GM21737 (cell line): ENCODE data around the gene AGRN.
"Not testable (repeated sequence)": the region's sequence is repeated elsewhere in the genome, so short reads cannot be mapped to it uniquely, and the experiment has no call there.

Source experiments
- ATAC-seq: cut with Tn5 transposase; IDR thresholded peaks from one replicate; pipeline ENCODE4 v1.9.1; 2021; ENCODE audit warnings: mild to moderate bottlenecking, moderate library complexity; ENCODE audit not compliant: unreplicated experiment

Gene AGRN

DNA sequence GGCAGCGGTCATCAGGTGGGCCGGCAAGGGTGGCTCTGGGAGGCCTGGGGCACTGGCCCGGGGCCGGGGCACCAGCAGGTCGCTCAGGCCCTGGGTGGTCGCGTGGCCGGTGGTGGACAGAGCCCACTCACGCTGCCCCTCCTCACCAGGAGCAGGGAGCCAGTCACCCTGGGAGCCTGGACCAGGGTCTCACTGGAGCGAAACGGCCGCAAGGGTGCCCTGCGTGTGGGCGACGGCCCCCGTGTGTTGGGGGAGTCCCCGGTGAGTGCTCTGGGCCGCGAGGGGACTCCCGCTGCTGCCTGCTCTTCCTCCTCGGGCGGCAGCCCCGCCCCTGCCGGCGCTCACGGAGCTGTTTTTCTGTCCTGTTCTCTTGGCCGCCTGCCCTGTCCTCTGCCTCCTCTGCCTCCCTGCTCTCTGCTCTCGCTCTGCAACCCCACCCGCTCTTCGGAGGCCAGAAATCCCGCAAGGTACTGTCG, 30.7 kb downstream of the AGRN start:
- ATAC-seq = no peak

DNA sequence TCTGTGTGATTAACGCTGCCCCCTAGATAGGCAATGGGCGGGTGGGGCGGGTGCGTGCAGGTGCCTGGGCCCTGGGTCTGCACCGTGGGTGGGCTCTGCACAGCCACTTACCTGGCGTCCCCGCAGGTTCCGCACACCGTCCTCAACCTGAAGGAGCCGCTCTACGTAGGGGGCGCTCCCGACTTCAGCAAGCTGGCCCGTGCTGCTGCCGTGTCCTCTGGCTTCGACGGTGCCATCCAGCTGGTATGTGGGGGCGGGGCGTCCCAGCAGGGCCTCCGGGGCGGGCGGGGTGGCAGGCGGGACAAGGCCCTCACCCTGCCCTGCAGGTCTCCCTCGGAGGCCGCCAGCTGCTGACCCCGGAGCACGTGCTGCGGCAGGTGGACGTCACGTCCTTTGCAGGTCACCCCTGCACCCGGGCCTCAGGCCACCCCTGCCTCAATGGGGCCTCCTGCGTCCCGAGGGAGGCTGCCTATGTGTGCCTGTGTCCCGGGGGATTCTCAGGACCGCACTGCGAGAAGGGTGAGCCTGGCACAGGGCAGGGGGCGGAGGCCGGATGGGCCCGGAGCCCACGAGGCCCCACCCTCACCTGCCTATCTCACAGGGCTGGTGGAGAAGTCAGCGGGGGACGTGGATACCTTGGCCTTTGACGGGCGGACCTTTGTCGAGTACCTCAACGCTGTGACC, 31.3 kb downstream of the AGRN start:
- ATAC-seq = no peak

DNA sequence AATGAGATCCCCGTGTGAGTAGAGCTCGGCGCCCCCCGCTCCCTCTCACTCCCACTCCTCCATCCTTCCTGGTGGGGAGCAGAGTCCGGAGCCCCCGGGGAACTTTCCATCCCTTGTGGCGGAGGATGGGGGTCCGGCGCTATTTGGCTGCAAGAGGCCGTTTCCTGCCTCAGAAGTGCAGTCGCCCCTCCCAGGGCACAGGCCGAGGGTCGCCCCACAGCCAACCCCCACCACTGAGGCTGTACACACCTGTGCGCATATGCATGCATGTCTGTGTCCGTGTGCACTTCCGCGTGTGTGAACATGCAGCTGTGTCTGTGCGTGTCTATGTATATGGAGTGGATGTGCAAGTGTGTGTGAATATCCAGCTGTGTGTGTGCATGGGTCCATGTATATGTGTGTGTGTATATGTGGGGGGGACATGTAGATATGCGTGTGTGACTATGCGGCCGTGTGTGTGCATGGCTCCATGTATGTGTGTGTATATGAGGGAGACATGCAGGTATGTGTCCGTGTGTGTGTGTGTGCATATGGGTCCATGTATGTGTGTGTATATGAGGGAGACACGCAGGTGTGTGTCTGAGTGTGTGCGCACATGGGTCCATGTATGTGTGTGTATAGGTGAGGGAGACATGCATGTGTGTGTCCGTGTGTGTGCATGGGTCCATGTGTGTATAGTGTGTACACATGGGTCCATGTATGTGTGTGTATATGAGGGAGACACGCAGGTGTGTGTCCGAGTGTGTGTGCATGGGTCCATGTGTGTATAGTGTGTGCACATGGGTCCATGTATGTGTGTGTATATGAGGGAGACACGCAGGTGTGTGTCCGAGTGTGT, 32.3 kb downstream of the AGRN start:
- ATAC-seq = no peak

DNA sequence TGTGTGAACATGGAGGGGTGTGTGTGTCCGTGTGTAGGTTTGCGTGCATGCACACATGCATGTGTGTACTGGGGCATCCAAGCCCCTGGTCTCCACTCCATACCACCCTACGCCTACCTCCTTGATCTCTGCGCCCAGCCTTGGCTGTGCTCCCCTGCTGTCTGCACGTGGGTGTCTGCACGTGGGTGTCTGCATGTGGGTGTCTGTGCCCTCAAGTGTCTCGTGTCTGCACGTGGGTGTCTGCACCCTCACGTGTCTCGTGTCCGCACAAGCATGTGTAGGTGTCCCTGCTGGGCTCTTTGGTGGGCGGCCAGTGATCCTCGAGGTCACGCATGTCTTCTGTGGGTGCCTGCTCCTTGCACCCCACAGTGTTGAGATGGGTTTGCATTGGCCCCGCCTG, 33.1 kb downstream of the AGRN start:
- ATAC-seq = no peak

DNA sequence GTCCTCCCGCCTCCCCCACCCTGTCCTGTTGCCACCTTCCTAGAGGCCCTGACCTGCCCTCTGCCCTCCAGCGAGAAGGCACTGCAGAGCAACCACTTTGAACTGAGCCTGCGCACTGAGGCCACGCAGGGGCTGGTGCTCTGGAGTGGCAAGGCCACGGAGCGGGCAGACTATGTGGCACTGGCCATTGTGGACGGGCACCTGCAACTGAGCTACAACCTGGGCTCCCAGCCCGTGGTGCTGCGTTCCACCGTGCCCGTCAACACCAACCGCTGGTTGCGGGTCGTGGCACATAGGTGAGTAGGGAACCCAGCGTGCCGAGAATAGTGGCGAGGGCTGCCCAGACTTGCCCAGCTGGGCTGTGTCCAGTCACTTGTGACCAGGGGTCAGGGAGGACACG, 33.8 kb downstream of the AGRN start:
- ATAC-seq = no peak

DNA sequence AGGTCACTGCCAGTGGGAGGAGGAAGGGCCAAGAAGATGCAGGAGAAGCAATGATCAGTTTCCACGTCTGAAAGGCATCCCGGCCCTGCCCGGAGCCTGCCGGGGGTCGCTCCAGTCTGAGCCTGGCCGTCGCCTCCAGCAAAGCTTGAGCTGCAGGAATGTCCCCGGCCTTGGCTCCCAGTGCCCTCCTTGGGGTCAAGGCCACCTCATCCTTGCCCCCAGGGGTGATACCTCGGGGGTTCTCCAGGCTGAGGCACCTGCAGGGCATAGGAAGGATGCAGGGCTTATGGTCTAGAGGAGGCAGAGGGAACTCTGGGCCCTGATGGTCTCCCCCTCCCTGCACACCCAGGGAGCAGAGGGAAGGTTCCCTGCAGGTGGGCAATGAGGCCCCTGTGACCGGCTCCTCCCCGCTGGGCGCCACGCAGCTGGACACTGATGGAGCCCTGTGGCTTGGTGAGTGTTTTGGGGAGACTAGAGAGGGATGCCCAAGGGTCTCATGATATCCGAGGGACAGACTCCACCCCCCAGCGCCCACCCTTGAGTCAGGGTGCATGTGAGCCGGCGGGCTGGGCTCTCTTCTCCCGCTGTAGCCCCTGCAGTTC, 34.3 kb downstream of the AGRN start:
- ATAC-seq = no peak

DNA sequence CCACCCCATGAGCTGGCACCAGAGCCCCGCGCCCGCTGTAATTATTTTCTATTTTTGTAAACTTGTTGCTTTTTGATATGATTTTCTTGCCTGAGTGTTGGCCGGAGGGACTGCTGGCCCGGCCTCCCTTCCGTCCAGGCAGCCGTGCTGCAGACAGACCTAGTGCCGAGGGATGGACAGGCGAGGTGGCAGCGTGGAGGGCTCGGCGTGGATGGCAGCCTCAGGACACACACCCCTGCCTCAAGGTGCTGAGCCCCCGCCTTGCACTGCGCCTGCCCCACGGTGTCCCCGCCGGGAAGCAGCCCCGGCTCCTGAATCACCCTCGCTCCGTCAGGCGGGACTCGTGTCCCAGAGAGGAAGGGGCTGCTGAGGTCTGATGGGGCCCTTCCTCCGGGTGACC, 35.1 kb downstream of the AGRN start:
- ATAC-seq = no peak

DNA sequence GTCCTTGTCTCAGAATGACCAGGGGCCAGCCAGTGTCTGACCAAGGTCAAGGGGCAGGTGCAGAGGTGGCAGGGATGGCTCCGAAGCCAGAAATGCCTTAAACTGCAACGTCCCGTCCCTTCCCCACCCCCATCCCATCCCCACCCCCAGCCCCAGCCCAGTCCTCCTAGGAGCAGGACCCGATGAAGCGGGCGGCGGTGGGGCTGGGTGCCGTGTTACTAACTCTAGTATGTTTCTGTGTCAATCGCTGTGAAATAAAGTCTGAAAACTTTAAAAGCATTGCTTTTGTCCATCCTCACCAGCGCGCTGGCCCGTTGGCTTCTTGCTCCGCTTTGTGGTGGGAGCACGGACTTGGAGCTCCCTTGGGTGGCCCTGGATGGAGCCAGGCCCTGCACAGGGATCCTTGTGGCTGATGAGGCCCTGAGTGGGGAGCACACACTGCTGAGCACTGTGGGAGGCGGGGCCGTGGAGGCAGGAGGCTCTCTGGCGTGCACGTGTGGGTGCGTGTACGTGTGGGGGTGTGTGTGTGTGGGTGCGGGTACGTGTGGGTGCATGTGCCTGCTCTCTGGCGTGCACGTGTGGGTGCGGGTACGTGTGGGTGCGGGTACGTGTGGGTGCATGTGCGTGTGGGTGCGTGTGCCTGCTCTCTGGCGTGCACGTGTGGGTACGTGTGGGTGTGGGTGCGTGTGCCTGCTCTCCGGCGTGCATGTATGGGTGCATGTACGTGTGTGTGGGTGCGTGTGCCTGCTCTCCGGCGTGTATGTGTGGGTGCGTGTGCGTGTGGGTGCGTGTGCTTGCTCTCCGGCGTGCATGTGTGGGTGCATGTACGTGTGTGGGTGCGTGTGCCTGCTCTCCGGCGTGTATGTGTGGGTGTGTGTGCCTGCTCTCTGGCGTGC, 36.2 kb downstream of the AGRN start:
- ATAC-seq = no peak

DNA sequence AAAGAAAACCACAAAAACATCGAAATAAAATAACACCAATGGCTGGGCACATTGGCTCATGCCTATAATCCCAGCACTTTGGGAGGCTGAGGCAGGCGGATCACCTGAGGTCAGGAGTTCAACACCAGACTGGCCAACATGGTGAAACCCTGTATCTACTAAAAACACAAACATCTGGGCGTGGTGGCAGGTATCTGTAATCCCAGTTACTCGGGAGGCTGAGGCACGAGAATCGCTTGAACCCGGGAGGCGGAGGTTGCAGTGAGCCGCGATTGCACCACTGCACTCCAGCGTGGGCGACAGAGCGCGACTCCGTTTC, 37.8 kb downstream of the AGRN start:
- not testable (repeated sequence) for ATAC-seq

DNA sequence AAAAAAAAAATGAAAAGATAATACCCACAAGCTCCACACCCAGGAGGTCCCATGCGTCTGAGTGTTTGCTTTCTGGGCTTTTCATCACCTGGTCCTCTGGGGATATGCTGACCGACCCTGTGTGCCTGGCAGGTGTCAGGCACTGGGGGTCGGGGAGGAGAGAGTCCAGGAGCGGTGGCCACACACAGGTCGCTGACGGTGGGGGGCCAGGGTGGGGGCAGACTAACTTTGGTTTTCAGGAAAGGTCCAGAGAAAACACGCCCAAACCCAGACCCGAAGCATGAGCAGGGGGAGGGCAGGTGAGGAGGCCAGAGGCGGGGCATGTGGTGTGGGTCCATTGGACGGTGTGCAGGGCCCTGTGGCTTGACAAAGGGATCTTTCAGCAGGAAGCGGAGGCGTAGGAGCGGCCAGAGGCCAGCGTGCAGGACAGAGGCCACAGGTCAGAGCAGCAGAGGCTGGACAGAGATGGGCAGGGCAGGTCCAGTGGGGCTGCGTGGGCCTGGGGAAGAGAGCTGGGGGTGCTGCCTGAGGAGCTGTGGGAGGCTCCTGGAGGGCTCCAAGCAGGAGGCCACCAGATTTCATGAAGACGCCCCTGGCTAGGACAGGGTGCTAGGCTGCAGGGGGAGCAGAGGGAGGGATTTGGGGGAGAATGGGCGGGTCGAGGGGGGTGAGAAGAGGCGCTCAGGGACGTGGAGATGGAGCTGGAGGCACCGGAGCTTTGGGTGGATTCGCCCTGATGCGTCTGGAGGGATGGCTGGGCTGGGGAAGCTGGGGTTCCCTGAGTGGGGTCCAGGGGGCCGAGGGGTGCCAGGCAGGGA, 38.4 kb downstream of the AGRN start:
- ATAC-seq = no peak

DNA sequence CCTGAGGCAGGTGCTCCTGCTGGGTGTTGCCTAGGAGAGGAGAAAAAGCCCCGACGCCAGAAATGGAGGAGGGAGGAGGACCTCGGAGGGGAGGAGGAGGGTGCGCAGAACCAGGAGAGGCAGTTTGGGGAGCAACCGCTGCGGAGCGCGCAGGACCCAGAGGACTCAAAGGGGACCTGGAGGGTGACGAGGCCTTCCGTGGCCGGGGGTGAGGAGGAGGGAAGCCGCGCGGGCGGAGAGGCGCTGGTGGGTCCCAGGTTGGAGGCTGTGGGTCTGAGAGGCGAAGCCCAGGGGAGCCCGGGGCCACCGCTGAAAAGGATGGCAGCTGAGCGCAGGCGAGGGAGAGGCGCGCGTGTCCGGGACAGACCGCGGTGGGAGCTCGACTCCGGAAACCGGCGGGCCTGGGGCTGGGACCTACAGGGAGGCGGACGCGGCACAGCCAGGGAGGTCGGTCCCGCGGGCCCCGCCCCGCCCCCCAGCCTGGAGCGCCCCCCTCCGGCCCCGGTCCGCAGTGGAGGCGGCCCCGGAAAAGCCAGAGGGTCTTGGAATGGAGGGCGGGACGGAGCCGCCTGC, 39.1 kb downstream of the AGRN start:
- peak; percentile 30 for ATAC-seq

DNA sequence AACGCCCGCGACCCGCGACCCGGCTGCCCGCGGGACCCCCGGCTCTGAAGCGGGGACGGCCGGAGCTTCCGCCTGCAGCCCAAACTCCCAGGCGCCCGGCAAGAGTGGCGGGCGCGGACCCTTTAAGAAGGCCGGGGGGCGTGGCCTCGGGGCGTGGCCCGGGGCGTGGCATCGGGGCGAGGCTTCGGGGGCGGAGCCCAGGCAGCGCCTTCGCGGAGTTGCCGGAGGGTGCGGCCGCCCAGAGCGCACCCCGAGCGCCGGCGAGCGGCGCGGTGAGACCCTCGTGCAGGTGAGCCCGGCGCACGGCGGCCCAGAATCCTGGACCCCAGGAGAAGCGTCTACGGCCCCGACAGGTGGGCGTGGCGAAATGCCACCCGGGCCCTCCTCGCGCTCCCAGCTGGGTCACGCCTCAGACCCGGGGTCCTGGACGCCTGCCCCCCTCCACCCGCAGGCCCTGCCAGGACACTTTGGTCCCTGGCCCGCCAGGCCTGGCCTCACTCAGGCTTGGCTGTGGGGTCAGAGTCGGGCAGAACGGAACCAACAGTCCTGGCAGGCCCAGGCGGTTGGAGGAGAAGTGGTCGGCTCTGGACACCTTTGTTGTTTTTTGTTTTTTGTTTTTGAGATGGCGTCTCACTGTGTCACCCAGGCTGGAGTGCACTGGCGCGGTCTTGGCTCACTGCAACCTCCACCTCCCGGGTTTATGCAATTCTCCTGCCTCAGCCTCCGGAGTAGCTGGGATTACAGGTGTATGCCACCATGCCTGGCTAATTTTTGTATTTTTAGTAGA, 39.8 kb downstream of the AGRN start:
- ATAC-seq = peak; percentile 51

DNA sequence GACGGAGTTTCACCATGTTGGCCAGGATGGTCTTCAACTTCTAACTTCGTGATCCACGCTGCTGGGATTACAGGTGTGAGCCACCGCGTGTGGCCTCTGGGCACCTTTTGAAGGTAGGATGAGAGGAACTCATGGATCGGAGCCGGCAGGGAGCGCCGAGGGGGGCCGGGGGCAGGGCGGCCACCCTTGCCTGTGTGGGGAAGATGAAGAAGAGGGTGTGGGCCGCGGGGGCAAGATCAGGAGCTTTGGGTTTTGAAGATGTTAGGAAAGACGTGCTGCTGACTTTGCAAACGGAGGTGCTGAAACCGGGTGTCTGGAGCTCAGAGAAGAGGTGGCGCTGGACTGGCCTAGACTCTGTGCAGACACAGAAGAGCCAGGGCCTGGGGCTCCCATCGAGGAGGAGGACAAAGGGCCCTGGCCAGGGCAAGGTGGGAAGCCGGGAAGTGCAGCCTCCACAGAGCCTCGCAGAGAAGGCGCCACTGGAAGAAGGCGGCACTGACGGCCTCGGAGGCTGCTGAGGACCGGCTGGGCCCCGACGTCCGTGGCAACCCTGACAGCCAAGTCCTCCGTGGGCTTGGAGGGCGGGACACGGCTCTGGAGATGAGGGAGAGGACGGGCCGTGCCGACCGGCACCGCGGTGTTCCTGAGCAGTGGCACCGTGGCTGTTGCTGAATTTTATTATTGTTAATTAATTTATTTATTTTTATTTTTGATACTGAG, 40.5 kb downstream of the AGRN start:
- no peak for ATAC-seq

DNA sequence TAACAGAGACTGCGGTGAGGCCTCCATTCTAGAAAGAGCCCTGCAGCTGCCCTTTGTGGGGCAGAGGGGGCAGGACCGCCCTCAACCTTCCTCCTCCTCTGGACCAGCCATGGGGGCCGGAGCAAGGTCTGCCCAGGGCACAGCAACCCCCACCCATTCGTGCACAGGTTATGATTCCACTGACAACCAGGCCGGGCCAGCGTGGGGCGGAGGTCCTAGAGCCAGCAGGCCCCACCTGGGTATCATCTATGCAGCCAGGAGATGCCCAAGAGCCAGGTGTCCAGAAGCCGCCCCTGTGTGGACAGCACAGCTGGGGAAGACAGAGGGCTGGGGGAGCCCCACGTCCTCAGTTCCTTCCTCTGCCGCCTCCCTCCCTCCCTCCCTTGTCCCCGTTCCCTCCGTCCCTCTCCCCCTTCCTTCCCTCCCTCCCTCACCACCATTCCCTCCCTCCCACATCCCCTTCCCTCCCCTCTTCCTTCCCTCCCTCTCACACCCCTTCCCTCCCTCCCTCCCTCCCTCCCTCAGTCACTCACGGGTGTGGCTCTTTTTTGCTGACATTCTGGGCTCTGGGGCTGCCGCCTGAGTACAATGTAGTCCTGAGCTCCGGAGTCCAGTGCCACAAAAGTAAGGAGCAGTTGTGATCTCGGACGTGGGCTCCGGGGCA, 41.9 kb downstream of the AGRN start:
- ATAC-seq = no peak

DNA sequence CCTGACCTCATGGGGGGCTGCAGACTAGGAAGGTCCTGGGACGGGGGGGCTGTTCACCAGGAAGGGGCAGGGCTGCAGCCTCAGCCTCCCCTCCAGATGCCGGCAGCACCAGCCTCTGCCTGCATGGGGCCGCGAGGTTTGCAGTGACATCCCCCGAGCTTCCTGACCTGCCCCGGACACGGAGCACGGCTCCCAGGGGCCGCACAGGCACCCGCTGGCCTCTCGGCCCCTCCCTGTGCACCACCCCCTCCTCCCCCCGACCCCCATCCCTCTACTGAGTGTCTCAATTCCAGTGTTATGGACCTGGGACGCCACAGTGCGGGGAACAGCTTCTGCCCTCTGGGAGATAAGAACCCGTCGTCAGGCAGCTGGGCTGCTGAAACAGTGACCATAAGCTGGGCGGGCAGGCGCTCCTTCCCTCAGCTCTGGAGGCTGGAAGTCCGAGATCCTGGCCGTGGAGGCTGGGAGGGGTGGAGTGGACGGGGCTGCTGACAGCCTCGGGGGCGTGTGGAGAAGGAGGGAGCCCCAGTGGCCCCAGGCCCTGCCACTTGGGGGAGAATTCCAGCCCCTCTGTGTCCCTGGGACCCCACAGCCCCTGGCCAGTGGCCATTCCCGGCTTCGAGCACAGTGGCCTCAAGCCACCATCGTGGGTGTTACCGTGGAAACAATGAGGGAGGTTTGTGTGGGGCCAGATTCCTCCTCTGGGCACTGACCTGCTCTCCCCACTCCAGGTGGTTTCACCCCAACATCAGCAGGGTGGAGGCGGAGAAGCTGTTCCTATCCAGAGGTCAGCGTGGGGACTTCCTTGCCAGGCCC, 42.6 kb downstream of the AGRN start:
- no peak for ATAC-seq

DNA sequence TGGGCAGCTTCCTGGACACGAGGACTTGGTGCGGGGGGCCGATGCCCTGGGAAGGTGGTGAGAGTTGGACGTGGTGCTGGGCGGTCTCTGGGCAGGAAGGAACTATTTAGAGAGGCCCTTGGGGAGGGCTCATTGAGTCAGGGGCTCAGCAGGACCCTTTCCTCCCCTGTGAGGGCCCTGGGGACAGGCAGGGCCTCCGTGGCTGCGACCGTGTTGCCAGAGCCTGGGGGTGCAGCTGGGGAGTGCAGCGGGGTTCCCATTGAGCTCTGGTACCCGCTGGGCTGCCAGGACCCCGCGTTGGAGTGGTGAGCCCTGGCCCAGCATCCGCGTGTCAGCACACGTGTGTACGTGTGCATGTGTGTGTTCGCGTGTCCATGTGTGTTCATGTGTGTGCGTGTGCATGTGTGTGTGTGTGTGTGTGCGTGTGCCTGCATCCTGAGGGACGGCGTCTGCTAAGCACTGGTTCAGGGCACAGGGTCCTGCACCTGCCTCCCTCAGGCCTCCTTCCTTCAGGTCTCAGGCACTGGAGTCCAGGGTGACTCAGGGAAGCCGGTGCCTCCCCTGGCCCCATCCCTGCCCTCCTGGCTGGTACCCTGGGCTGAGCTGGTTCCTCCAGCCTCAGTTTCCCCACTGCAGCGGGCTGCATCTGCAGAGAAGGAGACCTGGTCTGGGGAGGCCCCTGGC, 43.5 kb downstream of the AGRN start:
- no peak for ATAC-seq
